Panc1 (cell line): ENCODE results near the gene DCTPP1. TPM values are rescaled to one million over a fixed set of nuclear protein-coding genes. Genes with fewer than 3 reads are reported as not detected.
"Not testable (repeated sequence)": the region's sequence is repeated elsewhere in the genome, so short reads cannot be mapped to it uniquely, and the experiment has no call there.

Experiments
- ATAC-seq: fragments of 200-7000 bp; cut with Tn5 transposase; 2 replicates; pipeline ENCODE4 v1.9.1; 2020; ENCODE audit warnings: mild to moderate bottlenecking, moderate library complexity
- BruUV-seq: library from RNA; stranded (reverse); fragments of 400-500 nt; replicated peaks from 2 replicates; lab custom pipeline; 2021; lab: Mats Ljungman, UMichigan
- CTCF ChIA-PET: fragments of 300-600 bp; sonication (Branson Sonifier 250); formaldehyde crosslinking; loops from one replicate; lab custom pipeline; 2022; ENCODE audit warnings: antibody characterized with exemption; lab: Charles Lee
- POLR2A ChIA-PET: fragments of 300-600 bp; sonication (Branson Sonifier 250); formaldehyde crosslinking; loops from one replicate; lab custom pipeline; 2022; ENCODE audit warnings: antibody characterized with exemption; lab: Charles Lee
- DNase-seq: peaks from one replicate; pipeline ENCODE4 v3.0.0-alpha.2; 2010; ENCODE audit warnings: low read depth, low spot score
- H3K27ac ChIP-seq: 2 replicates; pipeline ENCODE4 v1.5.1; 2011; ENCODE audit warnings: mild to moderate bottlenecking, low read length, inconsistent platforms
- H3K27me3 ChIP-seq: fragments of 200-500 bp; sonication (Bioruptor generic); 2 replicates; pipeline ENCODE4 v1.6.0; 2014; ENCODE audit warnings: low read length, inconsistent platforms; ENCODE audit not compliant: control insufficient read depth, insufficient read depth
- H3K36me3 ChIP-seq: fragments of 200-500 bp; sonication (Bioruptor generic); 2 replicates; pipeline ENCODE4 v1.5.1; 2014; ENCODE audit warnings: inconsistent platforms, mild to moderate bottlenecking, low read length, moderate library complexity; ENCODE audit not compliant: control insufficient read depth, insufficient read depth
- H3K4me1 ChIP-seq: 2 replicates; pipeline ENCODE4 v1.5.1; 2011; ENCODE audit warnings: inconsistent platforms, mild to moderate bottlenecking, low read length, moderate library complexity; ENCODE audit not compliant: control insufficient read depth, insufficient read depth
- H3K4me3 ChIP-seq, 2 experiments: 2 replicates each; pipeline ENCODE4 v1.5.1; 2011 to 2012; ENCODE audit warnings: low read depth in 2 of 2, low read length in 2 of 2, mild to moderate bottlenecking in 2 of 2, inconsistent platforms in 1 of 2, moderate library complexity in 1 of 2
- H3K9me3 ChIP-seq: fragments of 200-500 bp; sonication (Bioruptor generic); 2 replicates; pipeline ENCODE4 v1.5.1; 2014; ENCODE audit warnings: low read depth, mild to moderate bottlenecking, inconsistent platforms, low read length, moderate library complexity; ENCODE audit not compliant: control insufficient read depth, insufficient read depth
- POLR2AphosphoS5 ChIP-seq: IDR thresholded peaks from 2 replicates; pipeline ENCODE4 v1.6.1; 2012; ENCODE audit warnings: mild to moderate bottlenecking, low read depth, low read length, moderate library complexity
- SIN3A ChIP-seq: IDR thresholded peaks from 2 replicates; pipeline ENCODE4 v1.6.1; 2012; ENCODE audit warnings: low read depth, mild to moderate bottlenecking, low read length, moderate library complexity, borderline replicate concordance; ENCODE audit not compliant: insufficient read depth
- TCF7L2 ChIP-seq: IDR thresholded peaks from 2 replicates; pipeline ENCODE4 v1.6.1; 2011; ENCODE audit warnings: mild to moderate bottlenecking, low read depth, low read length, inconsistent platforms
- in situ Hi-C: cut with HindIII; loops from 2 replicates; pipeline ENCODE4 v1.10.0; 2016; ENCODE audit warnings: low sequenced_read_pairs, low pct_unique_long_range_greater_than_20kb
- intact Hi-C: fragments of 100-400 bp; cut with micrococcal nuclease; formaldehyde crosslinking; loops from one replicate; pipeline ENCODE4 v1.10.0; 2022; ENCODE audit not compliant: unreplicated experiment
- total RNA-seq: library from RNA; stranded (reverse); gene quantifications from one replicate; pipeline ENCODE4 v1.2.1, GENCODE V29; 2021; ENCODE audit not compliant: unreplicated experiment
- TF ChIP-seq, protein P1 (sequence below), 2 experiments: IDR thresholded peaks; 2 replicates each; pipeline ENCODE4 v1.6.1; 2011 to 2012; ENCODE audit warnings: low read depth in 2 of 2, control low read depth in 1 of 2, low read length in 1 of 2, mild to moderate bottlenecking in 1 of 2, moderate library complexity in 1 of 2; ENCODE audit not compliant: insufficient read depth in 1 of 2
- TF ChIP-seq, protein P2 (sequence below): fragments of 450-650 bp; IDR thresholded peaks from 2 replicates; pipeline ENCODE4 v1.5.1; 2017; ENCODE audit warnings: mild to moderate bottlenecking

The DCTPP1 gene
- total RNA-seq, 1 experiment from 2014 or later = 120 TPM

DNA sequence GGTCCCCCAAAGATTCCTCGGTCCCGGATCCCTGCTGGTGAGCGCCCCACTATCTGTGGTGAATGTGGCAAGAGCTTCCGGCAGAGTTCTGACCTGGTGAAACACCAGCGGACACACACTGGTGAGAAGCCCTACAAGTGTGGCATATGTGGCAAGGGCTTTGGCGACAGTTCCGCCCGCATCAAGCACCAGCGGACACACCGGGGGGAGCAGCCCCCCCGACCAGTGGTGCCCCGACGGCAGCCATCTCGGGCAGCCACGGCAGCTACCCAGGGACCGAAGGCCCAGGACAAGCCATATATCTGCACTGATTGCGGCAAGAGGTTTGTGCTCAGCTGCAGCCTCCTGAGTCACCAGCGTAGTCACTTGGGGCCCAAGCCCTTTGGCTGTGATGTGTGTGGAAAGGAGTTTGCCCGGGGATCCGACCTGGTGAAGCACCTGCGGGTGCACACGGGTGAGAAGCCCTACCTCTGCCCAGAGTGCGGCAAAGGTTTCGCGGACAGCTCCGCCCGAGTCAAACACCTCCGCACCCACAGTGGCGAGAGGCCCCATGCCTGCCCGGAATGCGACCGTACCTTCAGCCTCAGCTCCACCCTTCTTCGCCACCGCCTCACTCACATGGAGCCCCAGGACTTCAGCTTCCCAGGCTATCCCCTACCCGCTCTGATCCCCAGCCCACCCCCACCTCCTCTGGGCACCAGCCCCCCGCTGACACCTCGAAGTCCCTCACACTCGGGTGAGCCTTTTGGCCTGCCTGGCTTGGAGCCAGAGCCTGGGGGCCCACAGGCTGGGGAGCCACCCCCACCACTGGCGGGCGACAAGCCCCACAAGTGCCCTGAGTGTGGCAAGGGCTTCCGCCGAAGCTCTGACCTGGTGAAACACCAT lies 31.8 kb downstream of the DCTPP1 start:
- no peak overlapping the region for H3K4me3 ChIP-seq
- H3K9me3 ChIP-seq = no peaks in the 10 kb centered on the region
- no peak for ATAC-seq
- in situ Hi-C loops = no loop called here
- TF ChIP-seq, protein P1, sequence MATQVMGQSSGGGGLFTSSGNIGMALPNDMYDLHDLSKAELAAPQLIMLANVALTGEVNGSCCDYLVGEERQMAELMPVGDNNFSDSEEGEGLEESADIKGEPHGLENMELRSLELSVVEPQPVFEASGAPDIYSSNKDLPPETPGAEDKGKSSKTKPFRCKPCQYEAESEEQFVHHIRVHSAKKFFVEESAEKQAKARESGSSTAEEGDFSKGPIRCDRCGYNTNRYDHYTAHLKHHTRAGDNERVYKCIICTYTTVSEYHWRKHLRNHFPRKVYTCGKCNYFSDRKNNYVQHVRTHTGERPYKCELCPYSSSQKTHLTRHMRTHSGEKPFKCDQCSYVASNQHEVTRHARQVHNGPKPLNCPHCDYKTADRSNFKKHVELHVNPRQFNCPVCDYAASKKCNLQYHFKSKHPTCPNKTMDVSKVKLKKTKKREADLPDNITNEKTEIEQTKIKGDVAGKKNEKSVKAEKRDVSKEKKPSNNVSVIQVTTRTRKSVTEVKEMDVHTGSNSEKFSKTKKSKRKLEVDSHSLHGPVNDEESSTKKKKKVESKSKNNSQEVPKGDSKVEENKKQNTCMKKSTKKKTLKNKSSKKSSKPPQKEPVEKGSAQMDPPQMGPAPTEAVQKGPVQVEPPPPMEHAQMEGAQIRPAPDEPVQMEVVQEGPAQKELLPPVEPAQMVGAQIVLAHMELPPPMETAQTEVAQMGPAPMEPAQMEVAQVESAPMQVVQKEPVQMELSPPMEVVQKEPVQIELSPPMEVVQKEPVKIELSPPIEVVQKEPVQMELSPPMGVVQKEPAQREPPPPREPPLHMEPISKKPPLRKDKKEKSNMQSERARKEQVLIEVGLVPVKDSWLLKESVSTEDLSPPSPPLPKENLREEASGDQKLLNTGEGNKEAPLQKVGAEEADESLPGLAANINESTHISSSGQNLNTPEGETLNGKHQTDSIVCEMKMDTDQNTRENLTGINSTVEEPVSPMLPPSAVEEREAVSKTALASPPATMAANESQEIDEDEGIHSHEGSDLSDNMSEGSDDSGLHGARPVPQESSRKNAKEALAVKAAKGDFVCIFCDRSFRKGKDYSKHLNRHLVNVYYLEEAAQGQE (IDR thresholded peaks at IDR 0.05; ENCODE audit: insufficient read depth in 1 of 2, low read depth in 2 of 2, low read length in 1 of 2) = no peak
- TF ChIP-seq POLR2AphosphoS5 (no peak), SIN3A (no peak), TCF7L2 (no peak)
- TF ChIP-seq, protein P2, sequence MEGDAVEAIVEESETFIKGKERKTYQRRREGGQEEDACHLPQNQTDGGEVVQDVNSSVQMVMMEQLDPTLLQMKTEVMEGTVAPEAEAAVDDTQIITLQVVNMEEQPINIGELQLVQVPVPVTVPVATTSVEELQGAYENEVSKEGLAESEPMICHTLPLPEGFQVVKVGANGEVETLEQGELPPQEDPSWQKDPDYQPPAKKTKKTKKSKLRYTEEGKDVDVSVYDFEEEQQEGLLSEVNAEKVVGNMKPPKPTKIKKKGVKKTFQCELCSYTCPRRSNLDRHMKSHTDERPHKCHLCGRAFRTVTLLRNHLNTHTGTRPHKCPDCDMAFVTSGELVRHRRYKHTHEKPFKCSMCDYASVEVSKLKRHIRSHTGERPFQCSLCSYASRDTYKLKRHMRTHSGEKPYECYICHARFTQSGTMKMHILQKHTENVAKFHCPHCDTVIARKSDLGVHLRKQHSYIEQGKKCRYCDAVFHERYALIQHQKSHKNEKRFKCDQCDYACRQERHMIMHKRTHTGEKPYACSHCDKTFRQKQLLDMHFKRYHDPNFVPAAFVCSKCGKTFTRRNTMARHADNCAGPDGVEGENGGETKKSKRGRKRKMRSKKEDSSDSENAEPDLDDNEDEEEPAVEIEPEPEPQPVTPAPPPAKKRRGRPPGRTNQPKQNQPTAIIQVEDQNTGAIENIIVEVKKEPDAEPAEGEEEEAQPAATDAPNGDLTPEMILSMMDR = no peak
- H3K36me3 ChIP-seq = no peaks in the 10 kb centered on the region
- CTCF ChIA-PET = no interaction called here
- no peak overlapping the region for H3K27ac ChIP-seq
- POLR2A ChIA-PET = interaction anchor here (0.5 kb wide), 1 partner anchor 20 kb away, joined by 5 read pairs; no protein-coding TSS in a partner anchor
- intact Hi-C loops = no loop called here
- no peaks in the 10 kb centered on the region for H3K27me3 ChIP-seq
- BruUV-seq = no TSS peak
- no peak for DNase-seq
- peaks cover 19% of the 10 kb centered on the region for H3K4me1 ChIP-seq

DNA sequence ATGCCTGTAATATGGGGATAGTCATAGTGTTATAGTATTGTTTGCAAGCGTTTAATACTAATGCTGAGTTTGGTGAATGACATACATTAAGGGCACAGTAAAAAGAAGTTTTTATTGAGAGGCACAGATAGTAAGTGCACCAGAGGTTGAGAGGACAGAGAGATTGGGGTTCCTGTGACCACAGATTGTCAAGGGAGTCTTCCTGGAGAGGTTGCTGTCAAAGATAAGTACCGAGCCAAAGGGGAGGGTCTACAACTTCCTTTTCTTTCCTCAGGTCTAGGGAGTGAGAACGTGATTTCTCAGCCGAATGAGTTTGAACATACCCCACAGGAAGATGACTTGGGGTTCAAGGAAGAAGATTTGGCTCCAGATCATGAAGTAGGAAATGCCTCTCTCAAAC lies 32.8 kb downstream of the DCTPP1 start:
- TF ChIP-seq SIN3A = no peak
- TF ChIP-seq, protein P2 = no peak
- TF ChIP-seq, protein P1 (IDR thresholded peaks at IDR 0.05; ENCODE audit: insufficient read depth in 1 of 2, low read depth in 2 of 2, low read length in 1 of 2) = no peak
- intact Hi-C loops = no loop called here
- POLR2A ChIA-PET = no interaction called here
- no peaks in the 10 kb centered on the region for H3K27me3 ChIP-seq
- 0 out of 2 replicates have a peak overlapping the region, but pooled peaks have one; percentile 30 for H3K27ac ChIP-seq
- no TSS peak for BruUV-seq
- peaks cover 19% of the 10 kb centered on the region for H3K4me1 ChIP-seq
- no peak for ATAC-seq
- no peak overlapping the region; a peak in 1 of 4 replicates for H3K4me3 ChIP-seq
- CTCF ChIA-PET = no interaction called here
- no peaks in the 10 kb centered on the region for H3K9me3 ChIP-seq
- in situ Hi-C loops = no loop called here
- DNase-seq = no peak
- no peaks in the 10 kb centered on the region for H3K36me3 ChIP-seq

DNA sequence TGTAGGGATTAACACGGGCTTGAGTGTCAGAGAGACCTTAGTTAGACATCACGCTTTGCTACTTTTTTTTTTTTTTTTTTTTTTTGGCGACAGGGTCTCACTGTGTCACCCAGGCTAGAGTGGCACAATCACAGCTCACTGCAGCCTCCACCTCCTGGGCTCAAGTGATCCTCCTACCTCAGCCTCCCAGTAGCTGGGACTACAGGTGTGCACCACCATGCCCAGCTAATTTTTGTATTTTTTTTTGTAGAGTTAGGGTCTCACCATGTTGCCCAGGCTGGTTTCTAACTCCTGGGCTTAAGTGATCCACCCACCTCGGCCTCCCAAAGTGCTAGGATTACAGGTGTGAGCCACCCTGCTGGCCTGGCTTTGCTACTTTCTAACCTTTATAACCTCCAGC lies 33.2 kb downstream of the DCTPP1 start:
- POLR2A ChIA-PET, DNase-seq, H3K36me3 ChIP-seq, ATAC-seq, intact Hi-C loops, in situ Hi-C loops, H3K27me3 ChIP-seq, H3K9me3 ChIP-seq: not testable (repeated sequence)
- Histone ChIP-seq H3K4me3 (peak overlapping the region; percentile 85), H3K27ac (peak overlapping the region; percentile 93), H3K4me1 (peaks cover 17% of the 10 kb centered on the region)
- CTCF ChIA-PET = interaction anchor here (1.1 kb wide), 1 partner anchor 42 kb away, joined by 3 read pairs; no protein-coding TSS in a partner anchor
- BruUV-seq = TSS peak; percentile 71
